OCI-LY7 (cell line): ENCODE measurements around the gene SLC4A1AP. TPM values are rescaled to one million over a fixed set of nuclear protein-coding genes. Genes with fewer than 3 reads are reported as not detected.

ENCODE experiments used
- BruUV-seq: library from RNA; stranded (reverse); fragments of 400-500 nt; replicated peaks from 2 replicates; lab custom pipeline; 2021; lab: Mats Ljungman, UMichigan
- CTCF ChIA-PET: fragments of 300-600 bp; sonication (Branson Sonifier 250); formaldehyde crosslinking; loops from one replicate; lab custom pipeline; 2022; ENCODE audit warnings: antibody characterized with exemption; ENCODE audit not compliant: unreplicated experiment; lab: Charles Lee
- POLR2A ChIA-PET: fragments of 300-600 bp; sonication (Branson Sonifier 250); formaldehyde crosslinking; loops from one replicate; lab custom pipeline; 2022; ENCODE audit warnings: antibody characterized with exemption; lab: Charles Lee
- DNase-seq: peaks from one replicate; pipeline ENCODE4 v3.0.0-alpha.2; 2015; ENCODE audit warnings: low spot score
- H2AFZ ChIP-seq: fragments of 200-600 bp; sonication (generic), shearing (Covaris generic); 2 replicates; pipeline ENCODE4 v1.6.1; 2014; ENCODE audit warnings: mild to moderate bottlenecking, antibody characterized with exemption, low read length, moderate library complexity
- H3K27ac ChIP-seq: fragments of 200-600 bp; sonication (generic); 2 replicates; pipeline ENCODE4 v1.5.1; 2014; ENCODE audit warnings: mixed run types, low read depth, mild to moderate bottlenecking, moderate library complexity, low read length, inconsistent platforms; ENCODE audit not compliant: poor library complexity, severe bottlenecking
- H3K36me3 ChIP-seq: fragments of 200-600 bp; sonication (generic); 2 replicates; pipeline ENCODE4 v1.6.1; 2014; ENCODE audit warnings: mild to moderate bottlenecking, antibody characterized with exemption, low read length, moderate library complexity, mixed read lengths; ENCODE audit not compliant: insufficient read depth
- H3K4me1 ChIP-seq: fragments of 200-600 bp; sonication (generic); 2 replicates; pipeline ENCODE4 v1.5.1; 2014; ENCODE audit warnings: mild to moderate bottlenecking, low read length; ENCODE audit not compliant: insufficient read depth, poor library complexity, severe bottlenecking
- H3K4me2 ChIP-seq: fragments of 200-600 bp; sonication (generic); 2 replicates; pipeline ENCODE4 v1.6.1; 2014; ENCODE audit warnings: mild to moderate bottlenecking, low read length
- H3K4me3 ChIP-seq: fragments of 200-600 bp; sonication (generic); 2 replicates; pipeline ENCODE4 v1.5.1; 2014; ENCODE audit warnings: mild to moderate bottlenecking, low read depth, low read length; ENCODE audit not compliant: poor library complexity, severe bottlenecking
- H3K79me2 ChIP-seq: fragments of 200-600 bp; sonication (generic); 2 replicates; pipeline ENCODE4 v1.6.1; 2016; ENCODE audit warnings: low read depth, mild to moderate bottlenecking, low read length, moderate library complexity, mixed read lengths; ENCODE audit not compliant: insufficient read depth
- H3K9me2 ChIP-seq: fragments of 200-600 bp; sonication (generic); 2 replicates; pipeline ENCODE4 v1.6.1; 2016; ENCODE audit warnings: mild to moderate bottlenecking, low read length, mixed read lengths; ENCODE audit not compliant: insufficient read depth
- H3K9me3 ChIP-seq: fragments of 200-600 bp; sonication (generic); 2 replicates; pipeline ENCODE4 v1.6.1; 2014; ENCODE audit warnings: mild to moderate bottlenecking, mixed run types, low read length, mixed read lengths
- H4K20me1 ChIP-seq: fragments of 200-600 bp; sonication (generic); 2 replicates; pipeline ENCODE4 v1.6.1; 2014; ENCODE audit warnings: mild to moderate bottlenecking, antibody characterized with exemption, low read length, moderate library complexity, mixed read lengths; ENCODE audit not compliant: insufficient read depth
- CTCF ChIP-seq: fragments of 200-600 bp; sonication (generic); conservative IDR thresholded peaks from 2 replicates; pipeline ENCODE4 v1.5.1; 2014; ENCODE audit warnings: mild to moderate bottlenecking, antibody characterized with exemption, low read length, moderate library complexity, mixed read lengths
- EZH2phosphoT487 ChIP-seq: fragments of 200-600 bp; sonication (generic); IDR thresholded peaks from 2 replicates; pipeline ENCODE4 v1.6.1; 2018; ENCODE audit warnings: low read depth, borderline replicate concordance, mild to moderate bottlenecking, mixed run types, antibody characterized with exemption, low read length, moderate library complexity, mixed read lengths
- intact Hi-C: fragments of 100-400 bp; cut with micrococcal nuclease; formaldehyde crosslinking; loops from one replicate; pipeline ENCODE4 v1.10.0; 2022; ENCODE audit not compliant: unreplicated experiment
- total RNA-seq, 2 experiments: library from RNA; depleted of rRNA in 1 of 2; stranded (reverse); fragments of >200 nt in 1 of 2; shearing (Covaris generic) in 1 of 2; gene quantifications; 2 replicates each; pipeline ENCODE4 v1.2.3, GENCODE V29; 2014 to 2022

The SLC4A1AP gene
- total RNA-seq, 2 experiments from 2014 or later, result 26.2 to 27.9 TPM

GRCh38 chr2:27716301-27717069, 52.8 kb downstream of the SLC4A1AP start:
- Histone ChIP-seq H3K9me2 (no peaks in the 10 kb centered on the region), H3K4me1 (no peaks in the 10 kb centered on the region), H3K27ac (no peak overlapping the region), H2AFZ (no peak overlapping the region), H3K36me3 (no peaks in the 10 kb centered on the region), H3K79me2 (no peaks in the 10 kb centered on the region), H4K20me1 (no peaks in the 10 kb centered on the region), H3K4me2 (no peak overlapping the region), H3K4me3 (no peak overlapping the region), H3K9me3 (no peaks in the 10 kb centered on the region)
- ChIA-PET CTCF (no interaction called here), POLR2A (no interaction called here)
- BruUV-seq, result no TSS peak
- no peak for DNase-seq
- intact Hi-C loops, result no loop called here
- no peak for TF ChIP-seq EZH2phosphoT487

- ChIA-PET POLR2A (no interaction called here), CTCF (no interaction called here)
- Histone ChIP-seq H3K9me3 (no peaks in the 10 kb centered on the region), H3K9me2 (no peaks in the 10 kb centered on the region), H3K36me3 (no peaks in the 10 kb centered on the region), H3K4me1 (no peaks in the 10 kb centered on the region), H4K20me1 (no peaks in the 10 kb centered on the region), H3K79me2 (no peaks in the 10 kb centered on the region), H3K4me3 (no peak overlapping the region), H3K27ac (no peak overlapping the region), H3K4me2 (no peak overlapping the region), H2AFZ (no peak overlapping the region)
- TF ChIP-seq EZH2phosphoT487 (no peak), CTCF (no peak)
- DNase-seq, result no peak
- intact Hi-C loops, result no loop called here
- BruUV-seq, result no TSS peak
Observed at GRCh38 chr2:27717070-27717795, 53.5 kb downstream of the SLC4A1AP start.

- H2AFZ ChIP-seq, result no peak overlapping the region
- no peaks in the 10 kb centered on the region for H3K9me3 ChIP-seq
- H4K20me1 ChIP-seq, result no peaks in the 10 kb centered on the region
- H3K9me2 ChIP-seq, result no peaks in the 10 kb centered on the region
- H3K4me3 ChIP-seq, result no peak overlapping the region
- no peak for DNase-seq
- H3K4me1 ChIP-seq, result no peaks in the 10 kb centered on the region
- no peaks in the 10 kb centered on the region for H3K36me3 ChIP-seq
- H3K79me2 ChIP-seq, result no peaks in the 10 kb centered on the region
- H3K27ac ChIP-seq, result no peak overlapping the region
- CTCF ChIA-PET, result no interaction called here
- POLR2A ChIA-PET, result no interaction called here
- BruUV-seq, result no TSS peak
- intact Hi-C loops, result no loop called here
- no peak overlapping the region for H3K4me2 ChIP-seq
- TF ChIP-seq CTCF, result no peak
- TF ChIP-seq EZH2phosphoT487, result no peak
Observed at GRCh38 chr2:27720004-27720551, 56.4 kb downstream of the SLC4A1AP start.
